ENCODE results near the gene MAGEF1. TPM values are rescaled to one million over a fixed set of nuclear protein-coding genes. Genes with fewer than 3 reads are reported as not detected.

The MAGEF1 gene
- total RNA-seq, 8 experiments from 2014 or later = 52.0 to 118 (median 81.4) TPM

DNA sequence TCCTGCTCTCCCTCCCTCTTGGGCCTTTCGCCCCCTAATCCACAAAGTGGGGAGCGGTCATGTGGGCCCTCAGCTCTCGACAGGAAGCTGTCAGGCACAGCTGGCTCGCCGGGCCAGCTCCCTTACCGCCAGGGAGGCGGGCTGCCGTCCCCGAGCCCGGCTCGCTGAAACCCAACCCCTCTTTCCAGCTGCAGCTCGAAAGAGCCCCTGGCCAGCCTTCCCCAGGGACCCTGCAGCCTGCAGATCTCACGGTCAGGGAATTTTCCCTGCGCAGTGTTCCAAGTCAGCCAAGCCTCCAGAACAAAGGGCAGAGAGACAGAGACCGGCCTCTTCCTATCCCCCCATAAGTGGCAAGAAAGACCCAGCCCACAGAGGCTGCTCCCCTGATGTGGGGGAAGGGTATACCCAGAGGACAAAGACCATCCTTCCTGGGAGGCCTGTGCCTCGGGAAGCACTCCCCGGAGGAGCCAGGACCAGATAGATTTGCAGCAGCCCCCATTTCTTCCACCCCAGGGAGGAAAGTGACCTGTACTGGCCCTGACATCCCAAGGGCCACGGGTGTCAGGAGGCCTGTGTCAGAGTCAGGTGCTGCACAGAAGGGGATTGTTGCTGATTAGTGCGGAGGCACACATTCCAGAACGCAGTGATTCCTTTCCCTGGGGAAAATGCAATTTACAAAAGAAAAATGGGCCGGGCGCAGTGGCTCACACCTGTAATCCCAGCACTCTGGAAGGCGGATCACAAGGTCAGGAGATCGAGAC is 32.6 kb downstream of the MAGEF1 start:
- Histone ChIP-seq H3K4me3 (peak overlapping the region in 1 of 5 donors; percentile 6), H3K27ac (peak overlapping the region; percentile 90 to 92), H3K4me1 (replicated peaks in 1 of 2) (peaks cover 24 to 30% of the 10 kb centered on the region in 2 donors)
- 20 to 96% (median 46%) methylated on average over 1 to 8 of the region's 24 CpGs; no CpG with 5 or more reads in 2 of the 10 experiments for WGBS, 10 experiments
- in situ Hi-C loops (cut with MboI; ENCODE audit: low pct_unique_long_range_greater_than_20kb in 2 of 9, low sequenced_read_pairs in 9 of 9, unreplicated experiment in 9 of 9) = no loop called here
- ATAC-seq (replicated peaks in 6 of 8) = peak in 5 of 8 experiments; percentile 87 to 93 (median 89)

DNA sequence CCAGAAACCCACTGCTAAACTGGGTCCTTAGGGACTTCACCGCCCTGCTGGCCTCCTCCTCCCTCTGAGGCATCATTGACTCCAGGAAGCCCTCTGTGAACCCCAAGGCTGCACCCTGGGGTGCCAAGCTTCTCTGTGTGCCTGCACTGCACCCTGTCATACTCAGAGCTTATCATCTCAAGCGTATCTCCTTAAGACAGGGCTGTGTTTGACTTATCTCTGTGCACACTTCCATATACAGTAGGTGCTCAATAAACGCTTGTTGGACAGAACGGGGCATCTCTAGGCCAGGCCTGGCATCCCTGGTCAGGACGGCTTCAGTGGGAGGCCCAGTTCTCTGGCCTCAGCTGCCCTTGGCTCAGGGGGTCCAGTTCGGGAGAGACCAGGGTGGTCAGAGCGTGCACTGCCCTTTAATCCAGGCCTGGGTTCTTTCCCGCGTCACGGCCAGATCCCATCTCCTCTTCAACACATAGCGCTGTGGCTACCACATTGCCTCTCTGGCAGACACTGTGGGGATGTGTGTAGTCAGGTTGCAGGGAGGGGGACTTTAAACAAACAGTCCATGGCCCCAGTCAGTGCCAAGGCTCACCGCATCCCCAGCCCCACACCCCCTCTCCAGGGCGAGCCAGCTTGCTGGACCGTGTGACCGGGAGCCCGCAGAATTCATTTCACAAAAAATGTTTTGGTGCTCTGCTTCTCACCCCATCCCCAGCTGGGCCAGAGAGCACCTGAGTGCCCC is 33.4 kb downstream of the MAGEF1 start:
- Histone ChIP-seq H3K27ac (peak overlapping the region; percentile 90 to 92), H3K4me1 (replicated peaks in 1 of 2) (peaks cover 24 to 31% of the 10 kb centered on the region in 2 donors), H3K4me3 (no peak overlapping the region)
- in situ Hi-C loops (cut with MboI; ENCODE audit: low pct_unique_long_range_greater_than_20kb in 2 of 9, low sequenced_read_pairs in 9 of 9, unreplicated experiment in 9 of 9) = no loop called here
- WGBS, 10 experiments = 80 to 100% (median 100%) methylated on average over 1 to 6 of the region's 16 CpGs; no CpG with 5 or more reads in 4 of the 10 experiments
- ATAC-seq (replicated peaks in 6 of 8) = peak in 5 of 8 experiments; percentile 48 to 64 (median 58)

DNA sequence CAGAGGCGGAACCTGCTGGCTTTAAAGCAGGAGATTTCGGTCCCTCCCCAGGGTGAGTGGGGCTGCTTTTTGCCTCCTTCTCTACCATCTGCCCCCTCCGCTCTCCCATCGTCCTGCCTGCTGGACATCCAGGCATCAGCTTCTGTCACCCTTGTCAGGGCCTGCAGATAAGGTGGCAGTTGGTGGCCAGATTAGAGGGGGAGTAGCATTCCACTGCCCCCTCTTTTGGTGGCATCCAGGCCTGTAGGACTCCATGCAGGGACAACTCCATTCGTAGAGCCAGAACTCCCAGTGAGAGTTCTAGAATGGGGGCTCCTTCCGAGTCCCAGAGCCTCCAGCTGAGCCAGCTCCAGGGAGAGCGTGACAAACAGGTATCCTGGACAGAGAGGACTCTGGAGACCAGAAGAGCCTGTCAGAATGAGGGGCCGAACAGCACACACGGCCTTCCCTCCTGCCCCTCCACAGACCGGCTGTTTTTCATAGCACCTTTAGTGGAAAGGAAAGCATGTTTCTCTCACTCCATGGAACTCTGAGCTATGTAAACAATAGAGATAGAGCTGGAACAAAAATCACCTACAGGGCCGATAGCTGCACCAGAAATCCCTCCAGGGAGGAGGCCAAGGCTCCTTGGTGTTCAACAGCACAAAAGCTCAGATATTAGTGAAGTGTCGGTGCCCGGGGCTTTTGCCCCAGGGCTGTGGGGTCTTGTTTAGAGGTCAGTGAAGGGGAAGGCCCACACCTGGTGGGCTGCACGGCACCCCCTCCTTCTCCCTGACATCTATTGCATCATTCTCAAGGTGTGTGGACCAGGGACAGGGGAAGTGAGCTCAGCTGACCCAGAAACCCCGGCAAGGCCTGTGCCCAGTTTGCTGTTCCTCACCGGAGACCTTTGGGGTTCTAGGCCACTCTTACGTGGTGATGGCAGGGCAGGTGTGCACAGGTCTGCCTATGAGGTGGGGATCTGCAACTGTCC is 34.2 kb downstream of the MAGEF1 start:
- peaks cover 32 to 39% of the 10 kb centered on the region in 2 donors for H3K4me1 ChIP-seq (replicated peaks in 1 of 2)
- ATAC-seq (replicated peaks in 6 of 8) = no peak
- WGBS, 10 experiments = 77 to 100% (median 98%) methylated on average over 1 to 6 of the region's 17 CpGs; no CpG with 5 or more reads in 4 of the 10 experiments
- in situ Hi-C loops (cut with MboI; ENCODE audit: low pct_unique_long_range_greater_than_20kb in 2 of 9, low sequenced_read_pairs in 9 of 9, unreplicated experiment in 9 of 9) = no loop called here
- no peak overlapping the region for H3K4me3 ChIP-seq
- peak overlapping the region in 1 of 2 donors; percentile 24 for H3K27ac ChIP-seq

DNA sequence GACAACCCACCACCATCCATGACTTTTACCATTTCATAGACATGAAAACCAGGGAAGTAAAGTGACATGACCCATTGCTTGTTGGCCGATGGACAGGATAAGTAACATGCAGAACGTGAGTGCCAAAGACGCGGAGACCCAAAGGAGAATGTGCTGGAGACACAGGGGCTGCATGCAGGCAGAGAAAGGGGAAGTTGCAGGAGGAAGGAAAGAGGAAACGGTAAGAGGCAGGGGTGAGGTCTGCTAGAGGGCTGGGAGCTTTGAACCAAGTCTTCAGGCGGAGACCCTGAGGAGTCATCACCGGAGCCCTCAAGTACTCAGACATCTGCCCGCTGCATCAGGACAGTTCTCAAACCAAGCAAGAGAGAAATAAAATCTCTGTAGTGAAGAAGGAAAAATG is 34.9 kb downstream of the MAGEF1 start:
- 80 to 100% (median 96%) methylated on average over 1 to 8 of the region's 8 CpGs; no CpG with 5 or more reads in 3 of the 10 experiments for WGBS, 10 experiments
- Histone ChIP-seq H3K4me1 (replicated peaks in 1 of 2) (peaks cover 32 to 39% of the 10 kb centered on the region in 2 donors), H3K4me3 (no peak overlapping the region), H3K27ac (no peak overlapping the region)
- in situ Hi-C loops (cut with MboI; ENCODE audit: low pct_unique_long_range_greater_than_20kb in 2 of 9, low sequenced_read_pairs in 9 of 9, unreplicated experiment in 9 of 9) = no loop called here
- no peak for ATAC-seq (replicated peaks in 6 of 8)

DNA sequence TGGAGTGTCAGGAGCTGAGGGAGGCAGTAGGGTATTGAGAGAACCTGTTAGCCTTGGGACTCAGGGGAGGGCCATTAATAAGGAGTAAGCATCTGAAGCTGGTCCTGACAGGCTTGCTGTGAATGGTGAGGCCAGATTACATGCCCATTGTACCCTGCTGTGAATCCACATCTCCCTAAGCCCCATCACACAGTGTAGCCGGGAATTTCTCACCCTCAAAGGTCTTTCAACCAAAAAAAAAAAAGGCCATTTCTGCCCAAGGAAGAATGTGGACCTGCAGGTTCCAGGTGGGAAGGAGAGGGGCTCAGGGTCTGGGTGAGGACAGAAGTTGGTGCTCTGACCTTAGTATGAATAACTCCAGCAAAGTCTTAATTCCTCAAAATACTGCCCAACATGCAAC is 37.2 kb downstream of the MAGEF1 start:
- 40 to 83% (median 83%) methylated on average over 1 of the region's 1 CpG; no CpG with 5 or more reads in 7 of the 10 experiments for WGBS, 10 experiments
- in situ Hi-C loops (cut with MboI; ENCODE audit: low pct_unique_long_range_greater_than_20kb in 2 of 9, low sequenced_read_pairs in 9 of 9, unreplicated experiment in 9 of 9) = no loop called here
- Histone ChIP-seq H3K4me1 (replicated peaks in 1 of 2) (peaks cover 22 to 31% of the 10 kb centered on the region in 2 donors), H3K27ac (no peak overlapping the region), H3K4me3 (no peak overlapping the region)
- ATAC-seq (replicated peaks in 6 of 8) = no peak

DNA sequence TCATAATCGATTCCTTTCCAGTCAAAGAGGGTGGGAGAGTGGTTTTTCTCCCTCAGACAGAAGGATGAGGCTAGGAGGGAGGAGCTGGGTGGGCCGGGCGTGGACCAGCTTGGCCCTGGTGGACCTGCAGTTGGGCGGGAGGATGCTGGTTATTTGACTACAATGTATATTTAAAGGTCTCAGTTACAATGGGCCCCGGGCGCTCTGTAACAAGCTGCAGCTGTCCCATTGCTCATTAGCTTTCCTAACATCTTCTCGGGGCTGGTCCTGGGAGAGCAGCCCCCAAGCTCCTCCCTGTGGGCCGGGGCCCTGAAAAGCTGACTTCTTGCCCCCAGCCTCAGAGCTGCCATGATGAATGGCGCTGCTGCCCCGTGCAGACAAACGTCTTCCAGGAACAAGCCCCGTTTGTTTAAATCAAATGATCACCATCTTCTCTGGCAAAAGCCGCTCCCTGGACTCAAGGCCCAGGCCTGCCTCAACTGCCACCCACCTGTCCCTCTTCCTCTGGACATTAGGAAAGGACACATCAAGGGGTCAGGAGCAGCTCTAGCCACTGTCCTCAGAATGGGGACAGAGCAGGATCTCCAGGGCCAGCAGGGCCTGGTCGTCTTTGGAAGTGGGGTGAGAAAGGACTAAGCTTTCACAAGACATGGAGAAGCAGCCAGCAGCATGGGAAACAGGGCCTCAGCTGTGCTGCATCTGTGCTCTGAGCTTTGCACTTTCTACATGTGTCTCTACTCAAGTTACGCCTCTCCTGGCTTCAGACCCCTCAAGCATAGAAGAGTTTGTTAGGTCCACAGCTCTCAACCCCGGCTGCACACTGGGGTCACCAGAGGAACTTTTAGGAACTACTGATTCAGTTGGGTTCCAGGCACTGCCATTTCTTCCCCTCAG is 38.6 kb downstream of the MAGEF1 start:
- Histone ChIP-seq H3K4me3 (no peak overlapping the region), H3K4me1 (replicated peaks in 1 of 2) (peaks cover 8 to 17% of the 10 kb centered on the region in 2 donors), H3K27ac (no peak overlapping the region)
- ATAC-seq (replicated peaks in 6 of 8) = peak; percentile 26 to 98 (median 54)
- in situ Hi-C loops (cut with MboI; ENCODE audit: low pct_unique_long_range_greater_than_20kb in 2 of 9, low sequenced_read_pairs in 9 of 9, unreplicated experiment in 9 of 9) = no loop called here
- WGBS, 10 experiments = 15 to 65% (median 45%) methylated on average over 5 to 12 of the region's 16 CpGs; no CpG with 5 or more reads in 3 of the 10 experiments

DNA sequence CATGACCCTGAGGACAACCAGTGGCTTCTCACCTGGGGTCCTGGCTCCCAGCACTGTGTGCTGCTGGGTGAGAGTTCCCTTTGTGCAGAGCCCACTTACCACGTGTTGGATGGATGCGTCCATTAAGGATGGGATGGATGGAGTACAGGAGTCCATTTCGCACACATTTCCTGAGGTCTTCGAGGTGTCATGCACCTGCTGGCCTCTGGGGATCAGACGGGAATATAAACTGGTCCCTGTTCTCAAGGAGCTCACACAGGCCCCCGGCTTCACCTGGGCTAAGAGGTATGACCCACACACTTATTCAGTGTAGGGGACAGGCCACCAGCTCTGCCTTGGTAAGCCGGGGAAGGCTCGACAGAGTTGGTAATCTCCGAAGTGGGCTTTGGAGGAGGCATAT is 39.5 kb downstream of the MAGEF1 start:
- ATAC-seq (replicated peaks in 6 of 8) = no peak
- Histone ChIP-seq H3K4me3 (no peak overlapping the region), H3K27ac (no peak overlapping the region), H3K4me1 (replicated peaks in 1 of 2) (peaks cover 8 to 12% of the 10 kb centered on the region in 2 donors)
- WGBS, 10 experiments = 57 to 100% (median 84%) methylated on average over 1 to 5 of the region's 9 CpGs; no CpG with 5 or more reads in 4 of the 10 experiments
- in situ Hi-C loops (cut with MboI; ENCODE audit: low pct_unique_long_range_greater_than_20kb in 2 of 9, low sequenced_read_pairs in 9 of 9, unreplicated experiment in 9 of 9) = no loop called here

DNA sequence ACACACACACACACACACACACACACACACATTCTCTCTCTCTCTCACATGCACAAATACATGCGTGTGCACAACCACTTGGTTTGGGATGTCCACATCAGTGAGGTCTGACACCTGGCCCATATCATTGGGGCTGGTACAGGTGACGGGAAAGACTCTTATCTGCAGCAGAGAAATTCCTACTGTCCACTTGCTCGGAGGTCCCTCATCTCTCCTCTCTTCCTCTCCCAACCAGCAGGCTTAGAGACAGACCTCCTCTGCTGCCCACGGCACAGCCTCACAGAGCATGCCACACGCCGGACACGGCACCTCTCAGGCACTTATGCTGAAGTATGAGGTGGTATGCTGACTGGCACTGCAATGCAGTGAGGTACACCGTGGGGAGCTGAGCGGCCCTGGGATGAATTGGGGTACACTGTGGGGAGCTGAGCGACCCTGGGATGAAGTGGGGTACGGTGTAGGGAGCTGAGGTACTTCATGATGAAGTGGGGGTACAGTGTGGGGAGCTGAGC is 41.7 kb downstream of the MAGEF1 start:
- ATAC-seq (replicated peaks in 6 of 8) = no peak
- in situ Hi-C loops (cut with MboI; ENCODE audit: low pct_unique_long_range_greater_than_20kb in 2 of 9, low sequenced_read_pairs in 9 of 9, unreplicated experiment in 9 of 9) = no loop called here
- Histone ChIP-seq H3K4me3 (no peak overlapping the region), H3K27ac (no peak overlapping the region), H3K4me1 (replicated peaks in 1 of 2) (peaks cover 8 to 12% of the 10 kb centered on the region in 2 donors)
- WGBS, 10 experiments = 60 to 100% (median 88%) methylated on average over 1 to 3 of the region's 11 CpGs; no CpG with 5 or more reads in 4 of the 10 experiments

DNA sequence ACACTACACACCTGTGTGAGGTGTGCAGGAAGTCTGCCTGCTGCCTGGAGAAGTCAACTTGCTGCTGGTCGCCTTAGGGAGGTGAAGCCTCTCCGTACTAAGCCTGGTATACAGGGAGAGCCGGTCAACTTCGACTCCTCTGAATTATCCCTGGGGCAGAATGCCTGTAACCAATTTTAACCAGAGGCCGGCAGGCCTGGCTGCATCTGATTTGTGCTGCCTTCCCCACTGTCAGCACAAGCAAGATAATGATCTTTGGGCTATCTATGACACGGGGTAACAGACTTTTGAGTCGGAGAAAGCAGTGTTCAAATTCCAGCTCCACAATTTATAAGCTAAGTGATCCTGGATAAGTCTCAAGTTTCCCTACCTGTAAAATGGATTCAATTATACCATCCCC is 42.3 kb downstream of the MAGEF1 start:
- no peak for ATAC-seq (replicated peaks in 6 of 8)
- 62 to 83% (median 78%) methylated on average over 2 to 3 of the region's 7 CpGs; no CpG with 5 or more reads in 6 of the 10 experiments for WGBS, 10 experiments
- in situ Hi-C loops (cut with MboI; ENCODE audit: low pct_unique_long_range_greater_than_20kb in 2 of 9, low sequenced_read_pairs in 9 of 9, unreplicated experiment in 9 of 9) = no loop called here
- Histone ChIP-seq H3K4me3 (no peak overlapping the region), H3K27ac (no peak overlapping the region), H3K4me1 (replicated peaks in 1 of 2) (peaks cover 8 to 10% of the 10 kb centered on the region in 2 donors)

DNA sequence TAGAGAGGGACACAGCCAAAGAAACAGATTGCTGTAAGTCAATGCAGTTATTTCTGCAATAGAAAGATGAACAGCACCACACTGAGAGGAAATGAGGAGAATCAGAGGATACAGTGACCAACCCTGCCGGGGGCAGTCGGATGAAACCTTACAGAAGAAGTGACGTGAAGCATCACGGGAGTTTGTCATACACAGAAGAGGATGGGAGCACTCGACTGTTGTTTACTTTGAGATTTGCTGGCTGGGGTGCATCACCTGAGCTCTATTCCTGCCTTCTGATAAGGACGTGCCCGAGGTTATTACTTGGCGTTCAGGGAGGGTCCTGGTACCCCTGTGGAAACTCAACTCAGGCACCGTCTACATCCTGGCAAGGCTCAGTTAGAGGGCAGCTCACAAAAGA is 45.4 kb downstream of the MAGEF1 start:
- WGBS, 10 experiments = 70 to 100% (median 88%) methylated on average over 2 to 6 of the region's 9 CpGs; no CpG with 5 or more reads in 2 of the 10 experiments
- in situ Hi-C loops (cut with MboI; ENCODE audit: low pct_unique_long_range_greater_than_20kb in 2 of 9, low sequenced_read_pairs in 9 of 9, unreplicated experiment in 9 of 9) = no loop called here
- ATAC-seq (replicated peaks in 6 of 8) = no peak
- Histone ChIP-seq H3K4me3 (no peak overlapping the region), H3K27ac (no peak overlapping the region), H3K4me1 (replicated peaks in 1 of 2) (peaks cover 0 to 11% of the 10 kb centered on the region in 2 donors)

DNA sequence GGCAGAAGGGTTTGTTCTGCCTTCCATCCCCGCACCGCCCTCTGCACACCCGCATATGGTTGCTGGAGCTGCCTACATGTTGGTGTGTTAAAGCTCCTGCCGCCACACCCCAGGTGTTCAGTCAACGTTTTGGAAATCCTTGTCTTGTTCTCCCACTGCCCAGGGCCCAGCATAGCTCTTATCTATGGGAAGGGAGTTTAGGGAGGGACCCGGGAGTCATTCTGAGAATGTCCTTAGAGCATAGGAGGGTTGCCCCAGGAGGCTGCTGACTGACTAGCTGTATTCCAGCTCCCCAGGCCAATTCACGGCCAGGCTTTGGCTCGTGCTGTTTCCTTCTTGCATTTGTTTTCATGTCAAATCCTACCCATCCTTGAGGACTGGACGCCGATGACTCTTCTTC is 46.8 kb downstream of the MAGEF1 start:
- H3K4me1 ChIP-seq (replicated peaks in 1 of 2) = peaks cover 1 to 13% of the 10 kb centered on the region in 2 donors
- no peak for ATAC-seq (replicated peaks in 6 of 8)
- no peak overlapping the region for H3K27ac ChIP-seq
- in situ Hi-C loops (cut with MboI; ENCODE audit: low pct_unique_long_range_greater_than_20kb in 2 of 9, low sequenced_read_pairs in 9 of 9, unreplicated experiment in 9 of 9) = no loop called here
- no peak overlapping the region for H3K4me3 ChIP-seq
- WGBS, 10 experiments = 59 to 100% (median 80%) methylated on average over 2 to 4 of the region's 10 CpGs; no CpG with 5 or more reads in 3 of the 10 experiments
